HEK293T (cell line): Measurements from ENCODE around the gene SYT7.

Source experiments
- CTCF ChIA-PET: fragments of 350-600 bp; formaldehyde crosslinking; extraction: SDS; loops from one replicate; lab custom pipeline; 2021; ENCODE audit warnings: antibody characterized with exemption, inconsistent platforms; lab: Yijun Ruan, JAX
- POLR2A ChIA-PET: fragments of 350-600 bp; formaldehyde crosslinking; extraction: SDS; loops from one replicate; lab custom pipeline; 2020; ENCODE audit warnings: antibody characterized with exemption, inconsistent platforms; lab: Yijun Ruan, JAX
- DNase-seq: peaks from one replicate; pipeline ENCODE4 v3.0.0; 2012; ENCODE audit warnings: mixed read lengths; ENCODE audit errors: extremely low spot score
- ARNT ChIP-seq: fragments of 450-650 bp; IDR thresholded peaks from 2 replicates; pipeline ENCODE4 v1.6.1; 2017; ENCODE audit warnings: mild to moderate bottlenecking
- BHLHE40 ChIP-seq: fragments of 450-650 bp; IDR thresholded peaks from 2 replicates; pipeline ENCODE4 v1.6.1; 2016; ENCODE audit warnings: mild to moderate bottlenecking, moderate library complexity, borderline replicate concordance
- CTBP1 ChIP-seq: fragments of 450-650 bp; IDR thresholded peaks from 2 replicates; pipeline ENCODE4 v1.6.1; 2016; ENCODE audit warnings: borderline replicate concordance
- ELF4 ChIP-seq: fragments of 450-650 bp; IDR thresholded peaks from 2 replicates; pipeline ENCODE4 v1.6.1; 2017; ENCODE audit warnings: antibody characterized with exemption
- FOXA1 ChIP-seq: fragments of 450-650 bp; IDR thresholded peaks from 2 replicates; pipeline ENCODE4 v1.6.1; 2016; ENCODE audit warnings: mild to moderate bottlenecking
- FOXK2 ChIP-seq: fragments of 450-650 bp; IDR thresholded peaks from 2 replicates; pipeline ENCODE4 v1.6.1; 2016; ENCODE audit warnings: mild to moderate bottlenecking
- FOXM1 ChIP-seq: fragments of 450-650 bp; IDR thresholded peaks from 2 replicates; pipeline ENCODE4 v1.6.1; 2017; ENCODE audit warnings: mild to moderate bottlenecking, borderline replicate concordance
- HDGF ChIP-seq: fragments of 450-650 bp; IDR thresholded peaks from 2 replicates; pipeline ENCODE4 v1.6.1; 2017; ENCODE audit warnings: antibody characterized with exemption, borderline replicate concordance
- L3MBTL2 ChIP-seq: fragments of 450-650 bp; conservative IDR thresholded peaks from 2 replicates; pipeline ENCODE4 v1.6.1; 2016; ENCODE audit warnings: mild to moderate bottlenecking
- LEF1 ChIP-seq: fragments of 450-650 bp; IDR thresholded peaks from 2 replicates; pipeline ENCODE4 v1.6.1; 2017; ENCODE audit warnings: mild to moderate bottlenecking, borderline replicate concordance
- NFRKB ChIP-seq: fragments of 450-650 bp; IDR thresholded peaks from 2 replicates; pipeline ENCODE4 v1.6.1; 2016; ENCODE audit warnings: mild to moderate bottlenecking, moderate library complexity
- SP1 ChIP-seq: fragments of 450-650 bp; IDR thresholded peaks from 2 replicates; pipeline ENCODE4 v1.6.1; 2017
- SUZ12 ChIP-seq: fragments of 450-650 bp; IDR thresholded peaks from 2 replicates; pipeline ENCODE4 v1.6.1; 2016; ENCODE audit warnings: mild to moderate bottlenecking
- TARDBP ChIP-seq: fragments of 450-650 bp; IDR thresholded peaks from 2 replicates; pipeline ENCODE4 v1.6.1; 2016
- ZNF384 ChIP-seq: fragments of 450-650 bp; IDR thresholded peaks from 2 replicates; pipeline ENCODE4 v1.6.1; 2016
- TF ChIP-seq, protein P1 (sequence below): fragments of 450-650 bp; IDR thresholded peaks from 2 replicates; pipeline ENCODE4 v1.6.1; 2016

Gene SYT7

DNA sequence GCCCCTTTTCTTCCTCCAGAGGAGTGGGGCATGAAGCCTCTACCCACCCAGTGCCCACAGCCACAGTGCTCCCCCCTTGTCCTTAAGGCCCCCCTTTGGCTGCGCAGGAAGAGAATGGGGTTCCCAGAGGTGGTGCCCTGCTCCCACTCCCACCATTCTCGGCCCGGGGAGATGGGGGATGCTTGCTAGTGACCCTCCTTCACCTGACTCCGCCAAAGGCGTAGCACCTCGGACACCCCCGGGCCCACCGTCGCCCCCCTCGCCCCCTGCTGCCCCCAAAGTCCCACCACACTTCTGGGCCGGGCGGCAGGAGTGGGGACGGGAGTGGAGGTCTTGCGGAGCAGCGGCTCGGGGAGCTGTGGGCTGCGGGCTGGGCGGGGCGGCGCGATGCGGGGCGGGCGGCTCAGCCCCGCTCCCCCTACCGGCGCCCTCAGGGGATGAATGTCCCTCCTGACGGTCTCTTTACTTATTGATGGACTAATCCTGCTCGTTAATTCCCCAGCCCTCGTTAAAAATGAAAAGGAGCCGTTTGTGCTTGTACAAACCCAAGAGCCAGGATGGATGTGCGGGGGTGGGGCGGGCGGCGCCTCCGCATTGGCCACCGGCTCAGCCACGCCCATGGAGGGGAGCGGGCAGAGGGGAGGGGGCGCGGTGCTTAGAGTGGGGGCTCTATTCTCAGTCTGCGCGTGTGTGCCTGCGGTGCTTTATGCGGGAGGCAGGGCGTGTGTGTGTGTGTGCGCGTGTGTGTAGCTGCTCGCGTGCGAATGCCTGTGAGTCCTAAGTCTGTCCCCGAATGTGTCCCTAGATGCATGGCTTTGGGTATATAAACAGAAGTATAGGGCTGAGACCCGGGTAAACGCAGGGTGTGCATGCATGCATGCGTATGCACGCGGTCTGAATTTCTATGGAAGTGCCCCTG, 25.6 kb downstream of the SYT7 start:
- DNase-seq = peak; percentile 46
- ChIA-PET POLR2A (no interaction called here), CTCF (interaction anchor here (0.6 kb wide), 1 partner anchor 12 kb away, joined by 3 read pairs; no protein-coding TSS in a partner anchor)
- TF ChIP-seq TARDBP = no peak
- no peak for TF ChIP-seq LEF1
- no peak for TF ChIP-seq FOXA1
- TF ChIP-seq BHLHE40 = no peak
- no peak for TF ChIP-seq L3MBTL2
- no peak for TF ChIP-seq ELF4
- no peak for TF ChIP-seq HDGF
- no peak for TF ChIP-seq CTBP1
- TF ChIP-seq SP1 = no peak
- TF ChIP-seq ZNF384 = no peak
- no peak for TF ChIP-seq SUZ12
- TF ChIP-seq, protein P1, sequence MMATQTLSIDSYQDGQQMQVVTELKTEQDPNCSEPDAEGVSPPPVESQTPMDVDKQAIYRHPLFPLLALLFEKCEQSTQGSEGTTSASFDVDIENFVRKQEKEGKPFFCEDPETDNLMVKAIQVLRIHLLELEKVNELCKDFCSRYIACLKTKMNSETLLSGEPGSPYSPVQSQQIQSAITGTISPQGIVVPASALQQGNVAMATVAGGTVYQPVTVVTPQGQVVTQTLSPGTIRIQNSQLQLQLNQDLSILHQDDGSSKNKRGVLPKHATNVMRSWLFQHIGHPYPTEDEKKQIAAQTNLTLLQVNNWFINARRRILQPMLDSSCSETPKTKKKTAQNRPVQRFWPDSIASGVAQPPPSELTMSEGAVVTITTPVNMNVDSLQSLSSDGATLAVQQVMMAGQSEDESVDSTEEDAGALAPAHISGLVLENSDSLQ = no peak
- TF ChIP-seq NFRKB = no peak
- no peak for TF ChIP-seq FOXK2
- TF ChIP-seq ARNT = no peak
- TF ChIP-seq FOXM1 = no peak

DNA sequence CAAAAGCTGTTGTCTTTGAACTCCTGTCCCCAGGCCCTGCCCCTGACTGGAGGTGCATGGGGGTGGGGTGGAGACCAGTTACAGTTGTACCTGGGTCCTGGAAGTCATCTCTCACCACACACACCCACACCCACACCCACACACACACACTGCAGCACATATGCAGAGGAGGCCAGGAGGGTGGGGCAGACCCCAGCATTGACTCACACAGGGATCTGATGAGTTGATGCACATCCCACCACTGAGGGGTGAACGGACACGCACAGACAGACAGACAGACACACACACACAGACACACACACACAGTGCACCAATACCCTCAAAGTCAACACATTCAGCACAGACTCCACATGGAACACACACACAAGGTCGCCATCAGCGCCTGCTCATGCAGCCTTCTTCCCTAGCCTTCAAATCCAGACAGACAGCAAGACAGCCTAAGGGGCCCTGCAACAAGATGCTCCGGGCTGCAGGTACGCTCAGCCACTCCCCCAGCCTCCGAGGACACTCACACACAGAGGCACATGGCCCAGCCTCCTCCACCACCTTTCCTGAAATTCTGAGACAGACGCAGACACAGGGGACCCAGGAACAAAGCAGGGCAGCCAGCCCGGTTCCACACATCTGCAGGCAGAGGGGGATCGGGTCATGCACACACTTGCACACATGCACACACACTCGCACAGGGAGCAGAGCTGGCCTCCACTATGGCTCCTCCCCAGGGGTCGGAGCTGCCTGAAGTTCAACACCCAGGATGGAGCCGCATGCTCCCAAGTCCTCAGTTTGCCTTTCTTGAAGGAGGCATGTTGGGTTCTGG, 26.5 kb downstream of the SYT7 start:
- no peak for TF ChIP-seq HDGF
- TF ChIP-seq BHLHE40 = no peak
- no peak for TF ChIP-seq FOXA1
- TF ChIP-seq ARNT = no peak
- no peak for TF ChIP-seq ZNF384
- TF ChIP-seq NFRKB = no peak
- no peak for TF ChIP-seq FOXM1
- no peak for TF ChIP-seq CTBP1
- ChIA-PET CTCF (interaction anchor here (1.0 to 2.7 kb wide), 3 partner anchors 12 to 90 kb away, joined by 4 to 9 read pairs (median 8); no protein-coding TSS in a partner anchor), POLR2A (no interaction called here)
- DNase-seq = no peak

DNA sequence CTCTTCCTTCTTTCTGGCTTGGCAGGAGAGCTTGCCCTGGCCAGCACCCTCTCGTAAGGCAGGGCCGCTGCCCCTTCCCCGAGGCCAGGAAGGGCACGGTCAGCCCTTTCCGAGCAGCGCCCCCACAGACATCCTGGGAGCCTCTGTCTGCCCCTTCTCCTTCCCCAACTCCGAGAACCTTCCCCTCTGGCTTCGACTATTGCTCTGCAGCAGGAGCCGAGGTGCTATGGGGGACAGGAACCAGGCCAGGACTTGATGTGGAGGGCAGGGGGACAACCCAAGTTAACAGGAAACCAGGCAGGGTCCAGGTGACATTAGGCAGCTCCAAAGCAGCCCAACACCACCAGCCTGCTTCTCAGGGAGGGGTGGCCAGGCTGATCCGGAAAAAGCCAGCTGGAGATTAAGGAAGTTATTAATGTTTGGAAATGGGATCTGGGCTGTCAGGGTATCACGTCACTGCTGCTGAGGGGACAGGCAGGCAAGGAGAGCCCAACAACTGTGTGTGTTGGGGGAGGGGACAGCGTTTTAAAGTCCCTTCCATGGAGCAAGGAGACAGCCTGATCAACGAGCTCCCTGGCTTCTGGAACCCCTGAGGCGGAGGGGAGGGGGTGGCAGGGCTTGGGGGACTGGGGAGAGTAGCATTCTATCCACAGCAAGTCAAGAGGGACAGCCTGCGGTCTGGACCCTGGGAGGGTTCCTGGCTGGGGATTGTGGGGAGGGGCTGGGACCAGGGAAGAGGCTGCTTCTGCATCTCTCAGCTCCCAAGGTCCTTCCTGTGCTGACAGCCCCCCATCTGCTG, 27.3 kb downstream of the SYT7 start:
- TF ChIP-seq HDGF (no peak), NFRKB (no peak), TARDBP (no peak), LEF1 (no peak), FOXA1 (no peak), ZNF384 (no peak), BHLHE40 (no peak), FOXK2 (no peak), L3MBTL2 (no peak), SP1 (no peak), ARNT (no peak), SUZ12 (no peak)
- ChIA-PET CTCF (interaction anchor here (1.0 to 2.7 kb wide), 3 partner anchors 13 to 91 kb away, joined by 4 to 9 read pairs (median 8); no protein-coding TSS in a partner anchor), POLR2A (no interaction called here)
- DNase-seq = no peak

DNA sequence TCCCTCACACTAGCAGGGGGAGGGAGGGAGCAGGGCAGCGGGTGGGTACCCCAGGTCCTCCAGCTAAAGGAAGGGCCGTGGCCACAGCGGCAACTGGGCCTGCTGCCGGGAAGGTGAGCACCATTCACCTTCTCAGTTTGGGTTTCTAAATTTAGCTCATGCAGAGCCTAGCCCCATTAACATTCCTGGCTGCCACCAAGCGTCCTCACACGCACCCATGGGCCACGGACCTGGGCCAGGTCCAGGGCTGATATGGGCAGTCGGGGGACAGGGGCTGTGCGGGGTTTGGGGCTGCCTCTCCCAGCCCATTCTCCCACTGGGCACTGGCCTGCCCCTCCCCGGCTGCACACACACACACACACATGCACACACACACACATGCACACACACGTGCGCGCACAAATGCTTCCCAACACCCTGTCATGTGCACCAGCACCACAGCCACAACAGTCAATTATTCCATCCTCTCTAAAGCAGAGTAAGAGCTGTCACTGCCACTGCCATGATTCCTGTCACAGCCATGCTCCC, 28.7 kb downstream of the SYT7 start:
- no peak for DNase-seq
- no peak for TF ChIP-seq BHLHE40
- no peak for TF ChIP-seq TARDBP
- no peak for TF ChIP-seq LEF1
- no peak for TF ChIP-seq ELF4
- no peak for TF ChIP-seq FOXM1
- ChIA-PET CTCF (interaction anchor here (0.6 to 2.7 kb wide), 2 partner anchors 20 to 125 kb away, joined by 5 to 9 read pairs; no protein-coding TSS in a partner anchor), POLR2A (no interaction called here)

DNA sequence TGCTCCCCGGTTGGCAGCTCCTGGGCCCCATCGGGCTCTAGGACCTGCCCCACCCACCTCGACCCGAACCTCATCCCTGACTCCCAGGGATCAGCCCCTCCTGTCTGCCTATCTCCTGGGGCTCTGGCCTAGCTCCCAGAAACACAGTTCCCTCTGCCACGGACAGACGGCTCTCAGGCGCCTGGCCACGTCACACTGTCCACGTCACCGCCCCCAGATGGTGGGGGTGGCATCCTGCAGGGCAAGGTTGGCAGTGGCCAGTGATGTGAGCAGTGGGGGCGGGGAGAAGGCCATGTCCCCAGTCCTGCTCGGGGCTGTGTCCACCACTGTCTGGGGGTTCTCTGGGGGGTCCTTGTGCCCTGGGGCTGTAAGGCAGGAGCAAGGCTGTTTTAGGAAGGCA, 29.2 kb downstream of the SYT7 start:
- CTCF ChIA-PET = interaction anchor here (0.7 kb wide), 1 partner anchor 15 kb away, joined by 3 read pairs; no protein-coding TSS in a partner anchor
- POLR2A ChIA-PET = no interaction called here
- TF ChIP-seq BHLHE40 = no peak
- no peak for TF ChIP-seq TARDBP
- TF ChIP-seq, protein P1 = no peak
- no peak for TF ChIP-seq ELF4
- TF ChIP-seq NFRKB = no peak
- no peak for TF ChIP-seq HDGF
- TF ChIP-seq ZNF384 = no peak
- no peak for TF ChIP-seq L3MBTL2
- TF ChIP-seq FOXK2 = no peak
- TF ChIP-seq LEF1 = no peak
- no peak for TF ChIP-seq SP1
- no peak for DNase-seq
